GOT3 (cell line): ENCODE measurements around the gene FMNL2.

ENCODE experiments used
- DNase-seq: peaks from one replicate; lab custom pipeline; 2025; ENCODE audit warnings: mixed read lengths; lab: John Stamatoyannopoulos, UW

The FMNL2 gene

DNA sequence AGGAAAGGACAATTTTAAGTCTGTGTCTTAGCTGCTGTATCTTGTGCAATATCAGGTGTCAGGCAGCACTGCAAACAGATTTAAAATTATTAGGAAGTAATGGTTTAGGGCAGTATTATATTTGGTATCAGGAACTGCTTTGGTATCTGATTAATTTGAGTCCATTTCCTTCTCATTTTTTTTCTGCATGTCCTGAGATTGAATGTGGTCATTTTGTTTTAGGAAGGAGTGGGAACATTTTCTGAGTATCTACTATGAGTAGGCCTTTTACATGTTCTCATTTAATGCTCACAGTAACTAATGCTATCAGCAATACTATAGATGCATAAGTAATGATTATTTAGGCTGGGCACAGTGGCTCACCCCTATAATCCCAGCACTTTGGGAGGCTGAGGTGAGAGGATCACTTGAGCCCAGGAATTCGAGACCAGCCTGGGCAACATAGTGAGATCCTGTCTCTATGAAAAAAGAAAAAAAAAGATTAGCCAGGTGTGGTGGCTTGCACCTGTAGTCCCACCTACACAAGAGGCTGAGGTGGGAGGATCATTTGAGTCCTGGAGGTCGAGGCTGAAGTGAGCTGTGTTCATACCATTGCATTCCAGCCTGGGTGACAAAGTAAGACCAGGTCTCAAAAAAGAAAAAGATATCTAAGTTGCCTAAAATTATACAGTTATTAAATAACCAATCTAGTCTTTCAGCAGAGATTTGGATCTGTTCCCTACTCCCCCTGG lies 4.7 kb downstream of the FMNL2 start:
- no peak for DNase-seq

DNA sequence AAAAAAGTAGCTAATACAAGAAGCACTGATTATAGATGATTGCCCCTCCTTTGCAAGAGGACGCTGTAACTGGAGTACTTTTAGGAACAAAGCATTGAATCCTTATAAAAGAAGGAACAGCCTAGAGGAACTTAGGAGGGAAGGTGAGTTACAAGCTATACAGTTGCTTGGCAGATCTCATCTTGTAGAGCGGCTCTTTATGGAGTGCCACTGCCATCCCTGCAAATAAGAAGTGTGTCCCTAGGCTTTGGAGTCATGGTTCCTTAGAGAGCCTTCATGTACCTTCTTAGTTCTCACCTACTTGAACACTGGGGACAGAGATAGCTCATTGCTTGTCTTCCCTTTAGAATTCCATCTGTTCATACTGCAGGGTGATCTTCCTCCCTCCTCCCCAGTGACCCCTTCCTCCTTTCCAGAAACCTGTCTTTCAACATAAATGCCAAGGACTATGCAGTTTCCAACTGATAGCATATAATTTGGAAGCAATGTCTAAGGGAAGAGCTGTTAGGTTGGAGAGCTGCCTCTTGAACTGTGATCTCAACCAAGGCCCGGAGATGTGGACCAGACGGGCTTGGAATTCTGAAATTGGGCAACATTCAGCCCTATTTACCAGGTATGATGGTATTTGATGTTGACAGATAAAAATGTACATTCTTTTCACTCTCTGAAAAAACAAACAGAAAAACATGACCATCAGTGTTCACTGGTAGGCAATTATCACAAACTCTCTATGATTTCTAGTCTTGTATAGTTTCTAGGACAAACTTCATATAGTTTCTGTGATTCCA lies 7.5 kb downstream of the FMNL2 start:
- no peak for DNase-seq

DNA sequence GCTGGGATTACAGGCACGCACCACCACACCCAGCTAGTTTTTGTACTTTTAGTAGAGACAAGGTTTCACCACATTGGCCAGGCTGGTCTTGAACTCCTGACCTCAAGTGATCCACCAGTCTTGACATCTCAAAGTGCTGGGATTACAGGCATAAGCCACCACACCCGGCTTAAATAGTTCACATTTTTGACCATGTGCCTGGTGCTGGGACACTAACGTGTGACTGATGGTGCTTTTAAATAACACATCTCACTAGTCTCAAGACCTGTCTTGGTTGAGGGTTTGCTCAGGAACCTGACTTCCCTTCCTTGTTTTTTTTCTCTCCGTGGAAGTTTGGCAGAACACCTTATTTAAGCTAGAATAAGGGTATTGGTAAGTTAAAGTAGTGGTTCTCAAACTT lies 8.5 kb downstream of the FMNL2 start:
- no peak for DNase-seq

DNA sequence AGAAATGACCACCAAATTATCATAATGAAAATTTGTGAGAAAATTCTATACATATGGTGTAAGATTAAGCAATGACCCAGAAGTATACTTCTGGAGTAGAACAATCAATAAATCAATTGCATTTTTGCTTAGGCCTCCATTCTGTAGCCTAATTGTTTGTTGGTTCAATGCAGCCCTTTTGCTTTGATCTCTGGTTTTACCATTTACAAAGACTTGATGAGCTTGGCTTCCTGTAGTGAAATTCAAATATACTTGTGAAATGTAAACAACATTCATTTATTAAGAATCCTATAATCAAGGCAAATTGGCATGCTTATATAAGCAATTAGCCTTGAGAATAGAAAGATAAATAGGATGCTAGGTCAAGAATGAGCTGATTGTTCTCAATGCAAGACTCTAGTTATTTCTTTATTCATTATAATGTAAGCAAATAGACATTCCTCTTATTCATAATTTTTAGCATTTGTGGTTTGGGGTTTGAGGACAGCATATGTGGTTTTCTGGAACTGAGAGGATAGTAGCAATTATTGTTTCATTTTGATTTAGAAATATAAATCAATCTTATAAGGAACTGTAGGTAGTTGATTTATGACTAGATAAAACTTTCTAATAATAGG lies 9.7 kb downstream of the FMNL2 start:
- no peak for DNase-seq

DNA sequence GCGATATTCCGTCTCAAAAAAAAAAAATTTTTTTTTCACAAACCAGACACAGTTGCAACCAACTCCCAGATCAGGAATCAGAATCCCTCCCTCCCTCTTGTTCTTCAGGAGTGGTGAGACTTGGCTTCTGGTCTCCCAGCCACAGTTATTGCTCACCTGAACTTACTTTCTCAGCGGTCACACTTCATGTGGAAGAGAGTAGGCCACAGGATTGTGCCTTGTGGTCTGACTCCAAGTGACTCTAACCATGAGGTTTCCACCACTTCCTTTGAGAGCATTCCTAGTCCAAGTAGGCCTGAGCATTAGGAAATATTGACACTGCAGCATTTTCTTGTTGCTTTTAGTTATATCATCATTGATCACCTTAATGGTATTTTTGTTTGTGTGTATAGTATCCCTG lies 12.1 kb downstream of the FMNL2 start:
- DNase-seq, result no peak

DNA sequence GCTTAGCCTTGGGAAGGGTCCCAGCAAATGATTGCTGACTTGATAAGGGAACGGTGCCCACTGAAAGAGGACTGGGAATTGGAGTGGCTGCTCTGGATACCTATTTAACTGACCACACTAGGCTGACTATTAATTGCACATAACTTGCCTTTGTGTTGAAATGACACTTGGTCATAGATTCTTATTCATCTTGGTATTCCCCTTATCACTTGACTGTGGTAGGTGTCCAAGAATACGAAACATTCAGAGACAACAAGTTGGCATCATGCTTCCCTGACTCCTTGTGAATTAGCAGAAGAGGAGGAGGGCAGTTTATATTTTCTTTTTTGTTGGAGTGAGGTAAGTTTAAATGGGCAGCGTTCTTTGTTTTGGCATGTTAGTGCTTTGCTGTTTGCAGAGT lies 13.4 kb downstream of the FMNL2 start:
- no peak for DNase-seq

DNA sequence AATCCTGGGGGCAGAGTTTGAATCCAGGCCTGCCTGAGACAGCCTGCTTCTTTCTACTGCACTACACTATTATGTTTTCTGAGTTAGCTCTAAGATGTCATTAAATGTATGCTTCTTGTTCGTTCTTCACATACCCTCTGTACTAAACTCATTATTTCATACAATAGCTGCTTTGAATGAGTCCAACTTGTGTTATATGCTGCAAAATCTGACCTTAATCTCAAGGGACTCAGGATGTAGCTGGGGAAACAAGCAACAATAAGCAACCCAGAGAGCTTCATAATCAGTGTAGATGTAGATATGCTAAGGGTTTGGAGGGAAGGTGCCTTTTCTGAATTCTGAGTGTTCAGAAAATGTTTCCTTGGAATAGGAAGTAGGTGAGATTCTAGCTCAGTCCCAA lies 14.4 kb downstream of the FMNL2 start:
- DNase-seq, result no peak

DNA sequence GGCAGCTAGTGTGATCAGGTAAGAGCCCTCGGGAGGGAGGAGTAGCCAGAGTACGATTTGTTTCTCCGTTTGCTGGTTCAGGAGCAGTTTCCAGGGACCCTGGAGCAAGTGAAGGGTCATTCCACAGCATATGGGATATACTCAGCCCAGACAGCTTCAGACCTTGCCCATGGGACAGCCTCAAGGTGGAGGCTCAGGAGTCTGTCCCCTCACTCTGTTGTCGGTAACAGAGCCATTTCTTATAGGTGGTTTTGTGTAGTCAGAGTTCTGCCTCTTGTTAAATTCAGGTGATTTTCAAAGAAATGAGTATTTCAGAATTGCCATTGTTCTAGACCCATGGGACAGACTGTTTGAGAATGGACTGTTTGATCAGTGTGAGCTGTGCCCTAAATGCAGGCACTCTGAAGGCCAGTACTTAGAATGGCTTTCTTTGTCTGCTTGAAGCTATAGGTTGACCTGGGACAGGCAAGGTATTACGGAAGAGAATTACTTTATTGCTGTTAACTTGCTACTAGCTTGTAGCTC lies 15.2 kb downstream of the FMNL2 start:
- no peak for DNase-seq

DNA sequence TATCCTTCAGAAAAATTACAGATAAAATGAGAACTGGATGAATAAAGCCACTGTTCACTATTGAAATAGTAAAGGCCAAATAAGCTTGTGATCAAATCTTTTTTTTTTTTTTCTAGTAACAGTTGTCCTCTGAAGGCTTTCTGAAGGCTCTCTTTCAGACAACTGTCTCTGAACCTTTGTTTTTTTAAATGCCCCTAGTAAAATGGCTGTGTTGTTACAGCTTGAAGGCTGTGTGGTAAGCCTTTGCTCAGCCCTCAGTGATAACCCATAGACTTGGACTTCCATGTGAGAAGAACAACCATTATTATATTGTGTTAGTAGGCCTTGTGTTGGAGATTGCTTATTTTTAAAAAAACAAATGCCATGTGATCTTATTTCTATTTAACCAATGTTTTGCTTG lies 17.6 kb downstream of the FMNL2 start:
- no peak for DNase-seq

DNA sequence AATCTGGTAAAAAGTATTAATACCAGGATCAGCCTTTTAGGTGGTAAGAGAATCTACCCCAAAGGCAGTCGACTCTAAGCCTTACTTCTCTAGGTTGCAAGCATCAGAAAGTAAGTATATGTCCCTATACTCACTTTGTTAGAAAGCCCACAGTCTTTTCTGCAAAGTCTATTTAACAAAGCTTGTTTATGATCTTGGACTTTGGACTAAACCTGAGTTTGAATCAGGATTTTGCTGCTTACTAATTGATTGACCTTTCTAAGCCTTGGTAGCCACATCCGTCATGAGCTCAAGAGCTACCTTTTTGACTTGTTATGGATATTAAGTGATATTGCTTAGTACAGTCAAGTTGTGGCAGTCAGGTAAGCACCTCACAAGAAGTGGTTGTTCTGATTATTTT lies 18.4 kb downstream of the FMNL2 start:
- no peak for DNase-seq

DNA sequence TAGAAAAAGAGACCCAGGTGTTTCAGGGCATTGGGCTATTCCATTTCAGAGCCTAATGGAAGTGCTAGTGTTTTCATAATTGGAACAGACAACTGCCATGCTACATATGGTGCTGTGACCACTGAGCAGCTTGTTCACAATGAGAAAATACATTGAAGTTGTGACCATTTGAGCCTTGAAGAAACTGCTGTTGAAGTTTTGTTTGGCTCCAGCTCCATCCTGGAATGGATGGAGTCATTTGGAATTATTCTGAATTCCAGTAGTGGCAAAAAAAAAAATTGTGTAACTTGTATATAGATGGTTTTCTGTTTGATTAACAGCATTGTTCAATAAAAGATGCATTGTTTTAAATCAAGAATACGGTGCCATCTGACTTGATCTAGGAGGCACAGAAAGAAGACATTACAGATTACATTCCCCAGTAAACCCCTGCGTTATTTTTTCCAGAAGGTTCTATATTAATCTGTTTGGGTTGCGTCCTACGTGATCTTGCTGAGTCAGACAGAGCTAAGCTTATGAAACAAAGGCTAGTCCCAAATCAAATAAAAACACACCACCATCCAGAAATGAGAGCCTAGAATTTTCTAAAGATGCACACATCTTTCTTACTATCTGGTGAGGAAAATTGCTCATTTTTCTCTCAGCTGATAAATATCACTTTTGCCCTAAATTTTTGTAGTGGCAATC lies 19.2 kb downstream of the FMNL2 start:
- no peak for DNase-seq

DNA sequence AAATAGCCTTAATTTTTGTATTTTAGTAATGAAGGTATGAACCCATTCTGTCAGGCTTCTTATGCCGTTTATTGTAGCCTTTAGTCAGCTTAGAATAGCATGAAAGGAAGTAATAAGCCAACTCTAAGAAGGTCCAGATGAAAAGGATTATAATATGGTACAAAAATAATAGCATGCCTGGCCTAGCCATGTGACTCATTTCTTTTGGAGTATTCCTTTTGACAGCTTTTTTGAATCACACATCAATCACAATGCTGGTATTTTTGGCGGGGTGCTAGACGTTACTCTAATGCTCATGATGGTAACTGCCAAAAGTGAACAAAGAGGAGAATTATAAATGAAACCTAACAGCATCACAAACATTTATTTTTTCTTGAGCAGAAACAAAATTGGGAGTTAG lies 19.9 kb downstream of the FMNL2 start:
- no peak for DNase-seq

DNA sequence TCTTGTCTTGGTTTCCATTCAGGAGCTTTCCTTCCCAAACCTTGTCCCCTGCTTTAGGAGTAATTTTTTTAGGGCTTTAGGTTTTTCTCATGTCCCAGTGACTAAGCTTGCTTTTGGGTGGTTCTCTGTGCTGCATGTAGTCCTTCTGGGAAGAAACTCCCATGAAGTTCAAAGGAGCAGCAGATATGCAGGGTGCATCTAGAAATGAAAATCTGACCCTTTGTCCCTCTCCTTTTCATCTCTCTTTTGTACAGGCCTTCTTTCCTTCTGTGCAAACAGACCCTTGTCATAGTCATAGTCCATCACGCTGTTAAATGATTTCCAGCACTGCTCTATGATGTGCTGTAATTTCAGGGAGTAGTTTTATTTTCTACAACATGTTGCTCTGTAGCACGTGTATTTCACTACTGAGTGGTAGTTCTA lies 20.4 kb downstream of the FMNL2 start:
- DNase-seq, result no peak

DNA sequence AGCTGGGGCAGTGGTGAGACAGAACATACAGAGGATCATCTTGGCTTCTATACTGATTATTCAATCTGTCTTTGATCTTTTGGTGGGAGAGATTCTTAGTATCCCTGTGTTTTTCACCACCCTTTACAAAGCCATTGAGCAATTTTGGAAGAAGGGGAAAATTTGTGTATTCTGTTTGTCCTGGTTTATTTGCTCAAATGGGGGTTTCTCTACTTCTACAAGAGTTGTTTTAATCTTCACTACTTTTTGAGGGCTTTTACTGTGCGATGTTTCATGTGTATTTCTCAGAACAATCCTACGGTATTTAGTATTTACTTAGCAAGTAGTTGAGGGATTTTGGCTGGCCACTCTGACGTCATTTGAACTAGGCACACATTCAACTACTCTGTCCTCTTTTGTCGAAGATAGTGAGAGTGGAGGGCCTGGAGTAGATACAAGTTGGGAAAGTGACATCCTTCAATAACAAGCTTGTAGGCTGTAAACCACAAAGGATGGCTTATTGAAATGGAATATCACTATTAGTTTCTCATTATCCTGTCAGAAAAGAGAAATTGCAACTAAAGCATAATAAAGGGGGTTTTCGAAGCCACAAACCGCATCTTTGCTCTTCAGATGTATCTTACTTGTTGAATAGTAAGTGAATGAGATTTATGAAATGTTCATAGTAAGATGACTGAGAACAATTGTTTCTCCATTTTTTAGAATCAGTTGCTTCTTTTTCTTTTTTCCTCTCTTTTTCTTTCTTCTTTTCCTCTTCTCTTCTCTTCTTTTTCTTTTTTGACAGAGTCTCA lies 24.8 kb downstream of the FMNL2 start:
- no peak for DNase-seq

DNA sequence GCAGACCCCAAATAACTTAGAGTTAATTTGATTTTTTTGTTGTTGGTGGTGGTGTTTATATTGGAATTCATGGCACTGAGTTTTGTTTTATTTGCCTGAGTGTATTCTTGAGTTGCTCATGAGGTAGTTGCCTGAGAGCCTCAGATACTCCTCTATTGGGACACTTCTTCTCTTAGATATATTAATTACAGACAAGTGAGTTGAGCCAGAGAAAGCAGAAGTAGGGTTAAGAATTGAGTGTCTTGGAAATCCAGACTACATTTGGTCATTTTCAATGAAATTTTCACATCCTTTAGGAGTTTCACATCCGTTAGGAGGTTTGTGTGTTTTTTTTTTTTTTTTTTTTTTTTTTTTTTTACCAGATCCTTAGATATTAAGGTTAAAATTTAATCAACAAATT lies 29.0 kb downstream of the FMNL2 start:
- no peak for DNase-seq

DNA sequence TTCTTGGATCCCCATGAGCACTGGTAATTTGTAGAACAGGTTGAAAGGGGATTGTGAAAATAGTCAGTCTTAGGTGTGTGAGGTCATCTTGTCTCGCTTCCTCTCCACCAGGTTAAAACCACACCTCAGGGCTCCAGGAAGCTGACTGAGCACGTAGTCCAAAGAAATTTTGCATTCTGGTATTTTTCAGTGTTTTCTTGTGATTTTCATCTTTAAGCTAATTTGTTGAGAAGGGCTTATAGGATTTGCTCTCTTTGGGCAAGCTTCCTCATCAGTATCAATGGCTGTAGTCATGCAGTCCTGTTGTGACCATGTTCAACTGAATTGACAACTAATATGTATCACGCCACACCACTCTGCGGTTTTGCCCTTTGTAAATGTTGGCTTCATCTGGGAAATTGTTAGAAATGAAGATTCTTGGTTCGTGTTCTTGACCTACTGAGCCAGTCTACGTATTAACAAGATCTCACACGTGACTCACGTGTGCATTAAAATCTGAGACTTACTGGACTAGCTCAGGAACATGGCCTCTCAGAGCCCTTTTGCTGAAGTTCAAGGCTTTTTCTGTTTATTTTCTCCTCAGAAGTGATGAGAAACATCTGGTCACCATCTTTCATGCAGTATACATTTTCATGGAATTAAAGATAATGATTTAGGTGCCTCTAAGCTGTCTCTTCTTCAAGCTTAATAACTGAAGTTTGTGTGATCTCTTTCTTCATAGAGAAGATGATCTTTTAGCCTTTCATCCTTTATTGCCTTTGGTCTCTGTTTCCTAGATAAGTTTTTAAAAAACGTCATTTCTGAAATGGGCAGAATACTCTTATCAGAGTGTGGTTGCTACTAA lies 32.8 kb downstream of the FMNL2 start:
- no peak for DNase-seq

DNA sequence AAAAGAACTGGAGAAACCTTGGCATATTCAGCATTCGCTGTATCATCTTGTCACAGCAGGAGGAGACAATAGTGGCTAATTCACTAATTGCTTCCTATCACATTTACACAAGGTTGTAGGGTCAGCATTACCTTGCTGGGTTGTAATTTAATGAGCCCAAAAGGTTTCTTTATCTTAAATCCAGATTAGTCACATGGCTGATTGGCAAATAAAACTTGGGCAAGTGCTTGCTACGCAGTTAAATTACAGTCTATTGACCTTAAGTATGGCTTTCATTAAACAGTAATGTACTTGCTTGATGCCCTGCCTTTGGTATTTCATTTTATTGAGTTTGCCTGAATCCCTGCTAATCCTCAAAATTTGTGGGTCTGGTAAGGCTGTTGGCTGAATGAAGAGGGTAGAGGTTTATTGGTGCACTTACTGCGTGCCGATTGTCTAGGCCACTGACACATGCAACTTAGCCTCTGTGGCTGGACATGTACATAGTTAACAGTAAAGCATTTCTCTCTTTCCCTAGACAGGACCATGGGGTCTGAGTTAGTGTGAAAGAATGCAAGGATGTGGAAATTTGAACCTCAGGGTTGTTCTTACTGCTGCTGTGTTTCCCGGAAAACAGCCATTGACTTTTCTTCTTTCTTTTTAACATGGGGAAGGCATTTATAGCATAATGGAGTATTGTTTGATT lies 34.3 kb downstream of the FMNL2 start:
- DNase-seq, result no peak

DNA sequence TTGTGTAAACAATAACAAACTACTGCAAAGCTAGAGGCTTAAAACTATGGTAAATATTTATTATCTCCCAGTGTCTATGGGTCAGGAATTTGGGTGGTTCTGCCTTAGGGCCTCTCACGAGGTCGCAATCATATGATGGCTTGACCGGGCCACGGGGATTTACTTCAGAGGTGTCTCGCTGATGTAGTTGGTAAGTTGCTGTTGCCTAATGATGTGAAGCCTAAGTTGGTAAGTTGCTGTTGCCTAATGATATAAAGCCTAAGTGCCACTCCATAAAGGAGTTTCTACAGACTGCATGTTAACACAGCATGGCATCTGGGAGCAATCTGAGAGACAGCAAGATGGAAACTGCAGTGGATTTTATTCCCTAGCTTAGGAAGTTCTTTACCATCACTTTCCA lies 35.8 kb downstream of the FMNL2 start:
- DNase-seq, result no peak

DNA sequence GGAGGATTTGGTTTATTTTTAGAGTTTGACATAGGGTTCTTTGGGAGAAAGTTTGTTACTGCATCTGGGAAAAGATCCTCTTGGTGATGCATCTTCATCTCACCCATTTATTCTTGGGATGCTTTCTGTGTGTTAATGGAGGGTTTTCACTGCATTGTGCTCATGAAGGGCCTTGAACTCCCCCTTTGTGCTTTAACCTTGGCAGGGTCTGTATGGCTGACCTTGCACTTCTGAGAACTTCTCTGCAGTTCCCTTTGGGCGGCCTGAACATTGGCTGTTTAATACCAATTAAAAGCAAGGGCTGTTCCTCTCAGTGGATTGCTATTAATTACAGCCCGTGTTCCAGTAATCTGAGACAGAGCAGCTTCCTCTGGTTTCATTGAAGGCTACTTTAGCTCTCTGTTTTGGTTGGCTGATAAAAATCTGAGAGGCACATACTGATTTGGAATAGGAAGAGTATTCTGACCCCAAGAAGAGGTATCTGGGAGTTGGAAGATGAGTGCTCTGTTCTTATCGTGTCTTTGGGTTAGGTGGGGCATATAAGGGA lies 37.5 kb downstream of the FMNL2 start:
- no peak for DNase-seq

DNA sequence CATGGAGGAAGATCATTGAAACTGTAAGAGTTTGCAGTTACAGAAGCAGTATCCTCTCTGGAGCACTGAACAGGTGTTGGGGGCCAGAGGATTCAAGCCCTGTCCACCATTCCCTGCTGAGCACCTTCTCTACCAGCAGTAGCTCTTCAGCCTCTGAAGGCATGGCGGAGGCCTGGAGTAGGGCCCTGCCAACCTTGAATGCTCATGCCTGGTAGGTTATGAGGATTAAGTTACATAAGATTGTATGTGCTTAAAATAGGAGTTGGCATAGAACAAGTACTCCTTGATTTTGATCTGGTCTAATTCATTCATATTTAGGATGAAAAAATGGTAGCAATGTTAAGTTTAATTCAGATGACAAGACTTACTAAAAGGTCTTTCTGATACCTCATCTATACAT lies 40.2 kb downstream of the FMNL2 start:
- DNase-seq, result no peak
